GM12865 (cell line): Measurements from ENCODE around the gene SORBS1.

Experiments
- DNase-seq: peaks from one replicate; pipeline ENCODE4 v3.0.0; 2010; ENCODE audit warnings: low read depth
- H3K4me3 ChIP-seq: 2 replicates; pipeline ENCODE4 v1.5.1; 2011; ENCODE audit warnings: mild to moderate bottlenecking, low read depth, low read length, control low read depth
- CTCF ChIP-seq: IDR thresholded peaks from 2 replicates; pipeline ENCODE4 v1.5.1; 2011; ENCODE audit warnings: low read length, control low read depth, low read depth, inconsistent platforms; ENCODE audit not compliant: insufficient read depth; ENCODE audit errors: missing control alignments

SORBS1 gene

GRCh38 chr10:95561177-95561863 is at the start of gene SORBS1:
Gene SORBS1 (minus strand): TSS chr10:95561371. CDS start chr10:95441135, 120,236 bp downstream.
- DNase-seq = peak; percentile 93
- TF ChIP-seq CTCF = no peak
- H3K4me3 ChIP-seq = peak within 1 kb of the TSS; percentile 91

GRCh38 chr10:95610727-95611126 is 49.6 kb upstream of the SORBS1 start:
- DNase-seq = no peak
- no peak overlapping the region for H3K4me3 ChIP-seq
- no peak for TF ChIP-seq CTCF

GRCh38 chr10:95606922-95607321 is 45.8 kb upstream of the SORBS1 start:
- no peak overlapping the region for H3K4me3 ChIP-seq
- DNase-seq = no peak
- TF ChIP-seq CTCF = no peak

- no peak for TF ChIP-seq CTCF
- H3K4me3 ChIP-seq = no peak overlapping the region
- DNase-seq = no peak
These were observed 44.0 kb upstream of the SORBS1 start for GRCh38 chr10:95605163-95605562.

GRCh38 chr10:95604630-95605029 is 43.5 kb upstream of the SORBS1 start:
- no peak for TF ChIP-seq CTCF
- H3K4me3 ChIP-seq = no peak overlapping the region
- DNase-seq = no peak

- no peak for DNase-seq
- TF ChIP-seq CTCF = no peak
- no peak overlapping the region for H3K4me3 ChIP-seq
These were observed 41.2 kb upstream of the SORBS1 start for GRCh38 chr10:95602382-95602781.
